HG02840 (cell line): ENCODE results near the gene NLRP2B.
"Not testable (repeated sequence)": the region's sequence is repeated elsewhere in the genome, so short reads cannot be mapped to it uniquely, and the experiment has no call there.

Source experiments
- ATAC-seq: cut with Tn5 transposase; IDR thresholded peaks from one replicate; pipeline ENCODE4 v1.9.1; 2021; ENCODE audit warnings: mild to moderate bottlenecking, moderate library complexity, moderate number of reproducible peaks; ENCODE audit not compliant: unreplicated experiment, low FRiP score

Gene NLRP2B

GRCh38 chrX:57680160-57680559 is at the start of gene NLRP2B:
Gene NLRP2B, minus strand, starts transcription at chrX:57680260.
- ATAC-seq: no peak

GRCh38 chrX:57725995-57726394 is 45.9 kb upstream of the NLRP2B start:
- ATAC-seq: not testable (repeated sequence)

GRCh38 chrX:57681341-57681740 is 1.3 kb upstream of the NLRP2B start:
- no peak for ATAC-seq

- ATAC-seq: no peak
Measured at GRCh38 chrX:57678686-57679428, 1.2 kb downstream of the NLRP2B start.

GRCh38 chrX:57677132-57677858 is 2.8 kb downstream of the NLRP2B start:
- ATAC-seq: no peak

GRCh38 chrX:57675320-57675719 is 4.7 kb downstream of the NLRP2B start:
- ATAC-seq: no peak

GRCh38 chrX:57674861-57675260 is 5.2 kb downstream of the NLRP2B start:
- ATAC-seq: no peak

- no peak for ATAC-seq
Measured at GRCh38 chrX:57669961-57670360, 10.1 kb downstream of the NLRP2B start.

- no peak for ATAC-seq
Measured at GRCh38 chrX:57667010-57667409, 13.1 kb downstream of the NLRP2B start.

GRCh38 chrX:57655065-57655464 is 25.0 kb downstream of the NLRP2B start:
- no peak for ATAC-seq

GRCh38 chrX:57652705-57653104 is 27.4 kb downstream of the NLRP2B start:
- no peak for ATAC-seq

- no peak for ATAC-seq
Measured at GRCh38 chrX:57651169-57651919, 28.7 kb downstream of the NLRP2B start.

GRCh38 chrX:57647020-57647419 is 33.0 kb downstream of the NLRP2B start:
- ATAC-seq: no peak

- no peak for ATAC-seq
Measured at GRCh38 chrX:57643698-57644097, 36.4 kb downstream of the NLRP2B start.

- ATAC-seq: no peak
Measured at GRCh38 chrX:57641338-57641737, 38.7 kb downstream of the NLRP2B start.

- no peak for ATAC-seq
Measured at GRCh38 chrX:57640674-57641016, 39.4 kb downstream of the NLRP2B start.

GRCh38 chrX:57629438-57629837 is 50.6 kb downstream of the NLRP2B start:
- not testable (repeated sequence) for ATAC-seq
